ENCODE data around the gene PLSCR1. TPM values are rescaled to one million over a fixed set of nuclear protein-coding genes. Genes with fewer than 3 reads are reported as not detected.

PLSCR1 gene
- total and polyA plus RNA-seq, 9 of the 15 experiments (the other 6 are each of a cell fraction or from before 2014, with no cell fraction given): 40.6 to 122 (median 69.1) TPM

DNA sequence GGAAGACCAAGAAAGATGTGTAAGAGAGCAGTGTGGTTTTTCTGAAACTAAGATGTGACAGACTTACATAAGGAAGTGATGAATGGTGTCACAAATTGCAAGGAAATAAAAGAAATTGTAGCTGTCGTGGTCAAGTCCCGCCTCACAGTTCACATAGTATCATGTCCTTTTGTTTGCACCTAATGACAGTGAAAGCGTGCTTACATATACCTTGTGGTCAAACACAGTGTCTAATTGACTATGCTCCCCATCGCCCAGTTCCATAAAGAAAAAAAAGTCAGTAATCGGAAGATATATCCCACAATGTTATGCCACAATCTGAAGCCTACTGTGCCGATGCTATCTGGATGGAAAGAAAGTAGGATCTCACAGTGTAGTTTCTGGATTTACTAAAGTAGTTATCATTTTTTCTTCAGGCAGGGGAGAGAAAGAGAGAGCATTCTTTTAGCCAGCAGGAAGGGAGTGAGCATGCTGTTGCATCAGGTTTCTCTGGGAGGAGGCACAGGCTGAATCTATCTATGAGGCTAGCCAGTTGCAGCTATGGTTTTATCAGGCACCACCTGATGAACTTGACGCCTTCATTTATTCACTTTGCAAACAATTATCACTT, 9.8 kb upstream of the PLSCR1 start (continued):
- TF ChIP-seq HNRNPLL (IDR thresholded peaks at IDR 0.05; ENCODE audit: low read depth, low read length, poor library complexity, severe bottlenecking) (no peak), ZNF830 (CRISPR knock-in tag; IDR thresholded peaks at IDR 0.05) (no peak), PML (IDR thresholded peaks at IDR 0.05; ENCODE audit: low read length) (peak; percentile 32; the same call in 1 of the 2 replicates), CXXC5 (CRISPR knock-in tag; IDR thresholded peaks at IDR 0.05) (peak; percentile 65), TEAD1 (CRISPR knock-in tag; IDR thresholded peaks at IDR 0.05) (no peak), ZNF134 (CRISPR knock-in tag; conservative IDR thresholded peaks at IDR 0.05) (no peak; the same call in 1 of the 2 replicates), SMAD4 (CRISPR knock-in tag; conservative IDR thresholded peaks at IDR 0.05) (peak; percentile 63; the same call in 1 of the 2 replicates), ZNF586 (CRISPR knock-in tag; conservative IDR thresholded peaks at IDR 0.05) (no peak), LARP7 (IDR thresholded peaks at IDR 0.05) (no peak), BMI1 (IDR thresholded peaks at IDR 0.05; ENCODE audit: low read length) (no peak), FOSL1 (tag; conservative IDR thresholded peaks at IDR 0.05) (peak; percentile 43), CREM (IDR thresholded peaks at IDR 0.05; ENCODE audit: low read depth) (no peak), SIN3A (IDR thresholded peaks at IDR 0.05; ENCODE audit: borderline replicate concordance in 2 of 2, control insufficient read depth in 1 of 2, low read depth in 2 of 2, low read length in 2 of 2) (no peak), NELFE (IDR thresholded peaks at IDR 0.05; ENCODE audit: insufficient read depth, insufficient read length) (no peak), KLF1 (tag; IDR thresholded peaks at IDR 0.05) (no peak)
- TF ChIP-seq, protein P1, sequence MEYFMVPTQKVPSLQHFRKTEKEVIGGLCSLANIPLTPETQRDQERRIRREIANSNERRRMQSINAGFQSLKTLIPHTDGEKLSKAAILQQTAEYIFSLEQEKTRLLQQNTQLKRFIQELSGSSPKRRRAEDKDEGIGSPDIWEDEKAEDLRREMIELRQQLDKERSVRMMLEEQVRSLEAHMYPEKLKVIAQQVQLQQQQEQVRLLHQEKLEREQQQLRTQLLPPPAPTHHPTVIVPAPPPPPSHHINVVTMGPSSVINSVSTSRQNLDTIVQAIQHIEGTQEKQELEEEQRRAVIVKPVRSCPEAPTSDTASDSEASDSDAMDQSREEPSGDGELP (CRISPR knock-in tag; IDR thresholded peaks at IDR 0.05; ENCODE audit: borderline replicate concordance): no peak
- TF ChIP-seq, protein P2, sequence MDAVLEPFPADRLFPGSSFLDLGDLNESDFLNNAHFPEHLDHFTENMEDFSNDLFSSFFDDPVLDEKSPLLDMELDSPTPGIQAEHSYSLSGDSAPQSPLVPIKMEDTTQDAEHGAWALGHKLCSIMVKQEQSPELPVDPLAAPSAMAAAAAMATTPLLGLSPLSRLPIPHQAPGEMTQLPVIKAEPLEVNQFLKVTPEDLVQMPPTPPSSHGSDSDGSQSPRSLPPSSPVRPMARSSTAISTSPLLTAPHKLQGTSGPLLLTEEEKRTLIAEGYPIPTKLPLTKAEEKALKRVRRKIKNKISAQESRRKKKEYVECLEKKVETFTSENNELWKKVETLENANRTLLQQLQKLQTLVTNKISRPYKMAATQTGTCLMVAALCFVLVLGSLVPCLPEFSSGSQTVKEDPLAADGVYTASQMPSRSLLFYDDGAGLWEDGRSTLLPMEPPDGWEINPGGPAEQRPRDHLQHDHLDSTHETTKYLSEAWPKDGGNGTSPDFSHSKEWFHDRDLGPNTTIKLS (IDR thresholded peaks at IDR 0.05; ENCODE audit: borderline replicate concordance, low read depth): no peak
- TF ChIP-seq, protein P3, sequence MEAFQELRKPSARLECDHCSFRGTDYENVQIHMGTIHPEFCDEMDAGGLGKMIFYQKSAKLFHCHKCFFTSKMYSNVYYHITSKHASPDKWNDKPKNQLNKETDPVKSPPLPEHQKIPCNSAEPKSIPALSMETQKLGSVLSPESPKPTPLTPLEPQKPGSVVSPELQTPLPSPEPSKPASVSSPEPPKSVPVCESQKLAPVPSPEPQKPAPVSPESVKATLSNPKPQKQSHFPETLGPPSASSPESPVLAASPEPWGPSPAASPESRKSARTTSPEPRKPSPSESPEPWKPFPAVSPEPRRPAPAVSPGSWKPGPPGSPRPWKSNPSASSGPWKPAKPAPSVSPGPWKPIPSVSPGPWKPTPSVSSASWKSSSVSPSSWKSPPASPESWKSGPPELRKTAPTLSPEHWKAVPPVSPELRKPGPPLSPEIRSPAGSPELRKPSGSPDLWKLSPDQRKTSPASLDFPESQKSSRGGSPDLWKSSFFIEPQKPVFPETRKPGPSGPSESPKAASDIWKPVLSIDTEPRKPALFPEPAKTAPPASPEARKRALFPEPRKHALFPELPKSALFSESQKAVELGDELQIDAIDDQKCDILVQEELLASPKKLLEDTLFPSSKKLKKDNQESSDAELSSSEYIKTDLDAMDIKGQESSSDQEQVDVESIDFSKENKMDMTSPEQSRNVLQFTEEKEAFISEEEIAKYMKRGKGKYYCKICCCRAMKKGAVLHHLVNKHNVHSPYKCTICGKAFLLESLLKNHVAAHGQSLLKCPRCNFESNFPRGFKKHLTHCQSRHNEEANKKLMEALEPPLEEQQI (IDR thresholded peaks at IDR 0.05): 0 out of 2 replicates have a peak, but pooled peaks have one; percentile 14
- TF ChIP-seq, protein P4, sequence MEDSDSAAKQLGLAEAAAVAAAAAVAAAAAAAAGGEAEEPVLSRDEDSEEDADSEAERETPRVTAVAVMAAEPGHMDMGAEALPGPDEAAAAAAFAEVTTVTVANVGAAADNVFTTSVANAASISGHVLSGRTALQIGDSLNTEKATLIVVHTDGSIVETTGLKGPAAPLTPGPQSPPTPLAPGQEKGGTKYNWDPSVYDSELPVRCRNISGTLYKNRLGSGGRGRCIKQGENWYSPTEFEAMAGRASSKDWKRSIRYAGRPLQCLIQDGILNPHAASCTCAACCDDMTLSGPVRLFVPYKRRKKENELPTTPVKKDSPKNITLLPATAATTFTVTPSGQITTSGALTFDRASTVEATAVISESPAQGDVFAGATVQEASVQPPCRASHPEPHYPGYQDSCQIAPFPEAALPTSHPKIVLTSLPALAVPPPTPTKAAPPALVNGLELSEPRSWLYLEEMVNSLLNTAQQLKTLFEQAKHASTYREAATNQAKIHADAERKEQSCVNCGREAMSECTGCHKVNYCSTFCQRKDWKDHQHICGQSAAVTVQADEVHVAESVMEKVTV (CRISPR knock-in tag; IDR thresholded peaks at IDR 0.05): no peak
- TF ChIP-seq, protein P5, sequence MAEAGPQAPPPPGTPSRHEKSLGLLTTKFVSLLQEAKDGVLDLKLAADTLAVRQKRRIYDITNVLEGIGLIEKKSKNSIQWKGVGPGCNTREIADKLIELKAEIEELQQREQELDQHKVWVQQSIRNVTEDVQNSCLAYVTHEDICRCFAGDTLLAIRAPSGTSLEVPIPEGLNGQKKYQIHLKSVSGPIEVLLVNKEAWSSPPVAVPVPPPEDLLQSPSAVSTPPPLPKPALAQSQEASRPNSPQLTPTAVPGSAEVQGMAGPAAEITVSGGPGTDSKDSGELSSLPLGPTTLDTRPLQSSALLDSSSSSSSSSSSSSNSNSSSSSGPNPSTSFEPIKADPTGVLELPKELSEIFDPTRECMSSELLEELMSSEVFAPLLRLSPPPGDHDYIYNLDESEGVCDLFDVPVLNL (CRISPR knock-in tag; IDR thresholded peaks at IDR 0.05; ENCODE audit: low read depth): no peak

Measured in K562 (cell line).